ENCODE measurements around the gene NTSR2.

Gene NTSR2

GRCh38 chr2:11655495-11655894 is 14.5 kb downstream of the NTSR2 start:
- no peak for DNase-seq

- DNase-seq: no peak
Observed at GRCh38 chr2:11652553-11652952, 17.4 kb downstream of the NTSR2 start.

- no peak for DNase-seq
Observed at GRCh38 chr2:11651856-11652548, 18.0 kb downstream of the NTSR2 start.

- no peak for DNase-seq
Observed at GRCh38 chr2:11649093-11649492, 20.9 kb downstream of the NTSR2 start.

GRCh38 chr2:11647834-11648600 is 22.0 kb downstream of the NTSR2 start:
- DNase-seq: no peak

- DNase-seq: no peak
Observed at GRCh38 chr2:11646530-11646929, 23.5 kb downstream of the NTSR2 start.

- DNase-seq: no peak
Observed at GRCh38 chr2:11644293-11644692, 25.7 kb downstream of the NTSR2 start.

- no peak for DNase-seq
Observed at GRCh38 chr2:11642972-11643371, 27.0 kb downstream of the NTSR2 start.

- DNase-seq: no peak
Observed at GRCh38 chr2:11640132-11640531, 29.9 kb downstream of the NTSR2 start.

- DNase-seq: no peak
Observed at GRCh38 chr2:11639503-11639902, 30.5 kb downstream of the NTSR2 start.

GRCh38 chr2:11637546-11637945 is 32.4 kb downstream of the NTSR2 start:
- no peak for DNase-seq

- DNase-seq: no peak
Observed at GRCh38 chr2:11636593-11637295, 33.3 kb downstream of the NTSR2 start.

GRCh38 chr2:11635141-11635540 is 34.9 kb downstream of the NTSR2 start:
- no peak for DNase-seq

- no peak for DNase-seq
Observed at GRCh38 chr2:11634584-11634983, 35.4 kb downstream of the NTSR2 start.

- no peak for DNase-seq
Observed at GRCh38 chr2:11633923-11634478, 36.0 kb downstream of the NTSR2 start.

GRCh38 chr2:11631462-11631861 is 38.5 kb downstream of the NTSR2 start:
- no peak for DNase-seq

- no peak for DNase-seq
Observed at GRCh38 chr2:11630855-11631254, 39.1 kb downstream of the NTSR2 start.

- no peak for DNase-seq
Observed at GRCh38 chr2:11629851-11630250, 40.1 kb downstream of the NTSR2 start.

GRCh38 chr2:11629215-11629614 is 40.8 kb downstream of the NTSR2 start:
- DNase-seq: no peak

- no peak for DNase-seq
Observed at GRCh38 chr2:11628675-11629074, 41.3 kb downstream of the NTSR2 start.

GRCh38 chr2:11625671-11626070 is 44.3 kb downstream of the NTSR2 start:
- no peak for DNase-seq

- no peak for DNase-seq
Observed at GRCh38 chr2:11624893-11625292, 45.1 kb downstream of the NTSR2 start.

- no peak for DNase-seq
Observed at GRCh38 chr2:11622611-11623010, 47.4 kb downstream of the NTSR2 start.

- no peak for DNase-seq
Observed at GRCh38 chr2:11621410-11621809, 48.6 kb downstream of the NTSR2 start.
